Progenitor cell of endocrine pancreas (in vitro differentiated cells): ENCODE data around the gene NPIPB8. TPM values are rescaled to one million over a fixed set of nuclear protein-coding genes. Genes with fewer than 3 reads are reported as not detected.
"Not testable (repeated sequence)": the region's sequence is repeated elsewhere in the genome, so short reads cannot be mapped to it uniquely, and the experiment has no call there.

ENCODE experiments used
- DNase-seq: peaks from one replicate; pipeline ENCODE4 v3.0.0; 2021; ENCODE audit warnings: low spot score; ENCODE audit not compliant: unreplicated experiment
- H3K27ac Mint-ChIP-seq: 2 replicates; pipeline ENCODE4 v1.8.0; 2021; ENCODE audit warnings: mild to moderate bottlenecking, moderate library complexity, mixed read lengths
- H3K27me3 Mint-ChIP-seq: 2 replicates; pipeline ENCODE4 v1.8.0; 2021; ENCODE audit warnings: mixed read lengths
- H3K36me3 Mint-ChIP-seq: 2 replicates; pipeline ENCODE4 v1.8.0; 2022; ENCODE audit warnings: mixed read lengths; ENCODE audit not compliant: insufficient read depth
- H3K4me1 Mint-ChIP-seq: 2 replicates; pipeline ENCODE4 v1.8.0; 2021; ENCODE audit warnings: low read depth, mixed read lengths
- H3K4me3 Mint-ChIP-seq: 2 replicates; pipeline ENCODE4 v1.8.0; 2021; ENCODE audit warnings: low read depth, mild to moderate bottlenecking, moderate library complexity, mixed read lengths
- H3K9me3 Mint-ChIP-seq: 2 replicates; pipeline ENCODE4 v1.8.0; 2021; ENCODE audit warnings: low read depth, mixed read lengths
- CTCF ChIP-seq: fragments of 200-600 bp; sonication (generic); IDR thresholded peaks from one replicate; pipeline ENCODE4 v1.5.0; 2021; ENCODE audit warnings: antibody characterized with exemption, mild to moderate bottlenecking; ENCODE audit not compliant: unreplicated experiment
- total RNA-seq: library from RNA; stranded (reverse); gene quantifications from 2 replicates; pipeline ENCODE4 v1.2.1, GENCODE V29; 2021

Gene NPIPB8
- total RNA-seq, 1 donor from 2014 or later, result 0.77 TPM

- TF ChIP-seq CTCF, result no peak
- Mint-ChIP-seq H3K27me3 (no peaks in the 10 kb centered on the region), H3K27ac (no peak overlapping the region), H3K4me3 (no peak overlapping the region), H3K9me3 (no peaks in the 10 kb centered on the region), H3K36me3 (peaks cover 14% of the 10 kb centered on the region), H3K4me1 (peaks cover 20% of the 10 kb centered on the region)
- DNase-seq, result no peak
Measured at GRCh38 chr16:28592979-28593553, 44.8 kb upstream of the NPIPB8 start.

GRCh38 chr16:28595451-28595850, 42.4 kb upstream of the NPIPB8 start:
- not testable (repeated sequence) for H3K9me3 Mint-ChIP-seq, H3K27me3 Mint-ChIP-seq, H3K27ac Mint-ChIP-seq, DNase-seq
- Mint-ChIP-seq H3K36me3 (peaks cover 11% of the 10 kb centered on the region), H3K4me3 (peak overlapping the region; percentile 11), H3K4me1 (peaks cover 20% of the 10 kb centered on the region)

GRCh38 chr16:28596115-28596630, 41.7 kb upstream of the NPIPB8 start:
- H3K4me1 Mint-ChIP-seq, result peaks cover 20% of the 10 kb centered on the region
- peak overlapping the region; percentile 52 for H3K4me3 Mint-ChIP-seq
- TF ChIP-seq CTCF, result no peak
- peaks cover 9% of the 10 kb centered on the region for H3K36me3 Mint-ChIP-seq
- DNase-seq, result no peak
- peak overlapping the region; percentile 95 for H3K27ac Mint-ChIP-seq
- no peaks in the 10 kb centered on the region for H3K9me3 Mint-ChIP-seq
- no peaks in the 10 kb centered on the region for H3K27me3 Mint-ChIP-seq

- H3K9me3 Mint-ChIP-seq, result no peaks in the 10 kb centered on the region
- DNase-seq, result no peak
- H3K27me3 Mint-ChIP-seq, result no peaks in the 10 kb centered on the region
- H3K27ac Mint-ChIP-seq, result peak within 1 kb of the TSS; percentile 95
- peaks cover 7% of the 10 kb centered on the region for H3K36me3 Mint-ChIP-seq
- H3K4me3 Mint-ChIP-seq, result peak within 1 kb of the TSS; percentile 52
- no peak for TF ChIP-seq CTCF
- H3K4me1 Mint-ChIP-seq, result peaks cover 20% of the 10 kb centered on the region
Measured at GRCh38 chr16:28596840-28597691, 40.8 kb upstream of the NPIPB8 start, which contains the start of gene SULT1A2. Gene SULT1A2 (minus strand): TSS chr16:28597050. CDS start chr16:28595930, 1,120 bp downstream.

GRCh38 chr16:28597692-28598261, 40.1 kb upstream of the NPIPB8 start:
- Mint-ChIP-seq H3K4me1 (peaks cover 20% of the 10 kb centered on the region), H3K9me3 (no peaks in the 10 kb centered on the region), H3K27ac (peak overlapping the region; percentile 95), H3K4me3 (no peak overlapping the region), H3K36me3 (peaks cover 5% of the 10 kb centered on the region), H3K27me3 (no peaks in the 10 kb centered on the region)
- DNase-seq, result no peak
- TF ChIP-seq CTCF, result peak; percentile 27

- H3K27ac Mint-ChIP-seq, H3K4me3 Mint-ChIP-seq, H3K9me3 Mint-ChIP-seq, H3K36me3 Mint-ChIP-seq, H3K27me3 Mint-ChIP-seq, DNase-seq: not testable (repeated sequence)
- H3K4me1 Mint-ChIP-seq, result peaks cover 20% of the 10 kb centered on the region
Measured at GRCh38 chr16:28599377-28600285, 38.2 kb upstream of the NPIPB8 start.

GRCh38 chr16:28600965-28601364, 36.9 kb upstream of the NPIPB8 start:
- H3K36me3 Mint-ChIP-seq, H3K27me3 Mint-ChIP-seq, H3K4me3 Mint-ChIP-seq, H3K27ac Mint-ChIP-seq, H3K9me3 Mint-ChIP-seq, DNase-seq: not testable (repeated sequence)
- peaks cover 18% of the 10 kb centered on the region for H3K4me1 Mint-ChIP-seq

GRCh38 chr16:28601589-28601988, 36.3 kb upstream of the NPIPB8 start:
- H3K36me3 Mint-ChIP-seq, DNase-seq: not testable (repeated sequence)

More at GRCh38 chr16:28601589-28601988, 36.3 kb upstream of the NPIPB8 start:
- not testable (repeated sequence) for H3K4me3 Mint-ChIP-seq, H3K27ac Mint-ChIP-seq, H3K9me3 Mint-ChIP-seq, H3K27me3 Mint-ChIP-seq
- peaks cover 15% of the 10 kb centered on the region for H3K4me1 Mint-ChIP-seq
